Umbilical cord (tissue), 2 donors: ENCODE results near the gene EXOC8. TPM values are rescaled to one million over a fixed set of nuclear protein-coding genes. Genes with fewer than 3 reads are reported as not detected.

ENCODE experiments used
- DNase-seq: peaks from one replicate; pipeline ENCODE4 v3.0.0-alpha.2; 2015; ENCODE audit warnings: low spot score
- total RNA-seq: library from RNA; depleted of rRNA; stranded (reverse); fragments of >200 nt; gene quantifications from one replicate; pipeline ENCODE4 v1.2.3, GENCODE V29; 2014; ENCODE audit warnings: low replicate concordance; ENCODE audit not compliant: insufficient read depth

The EXOC8 gene, protein sequence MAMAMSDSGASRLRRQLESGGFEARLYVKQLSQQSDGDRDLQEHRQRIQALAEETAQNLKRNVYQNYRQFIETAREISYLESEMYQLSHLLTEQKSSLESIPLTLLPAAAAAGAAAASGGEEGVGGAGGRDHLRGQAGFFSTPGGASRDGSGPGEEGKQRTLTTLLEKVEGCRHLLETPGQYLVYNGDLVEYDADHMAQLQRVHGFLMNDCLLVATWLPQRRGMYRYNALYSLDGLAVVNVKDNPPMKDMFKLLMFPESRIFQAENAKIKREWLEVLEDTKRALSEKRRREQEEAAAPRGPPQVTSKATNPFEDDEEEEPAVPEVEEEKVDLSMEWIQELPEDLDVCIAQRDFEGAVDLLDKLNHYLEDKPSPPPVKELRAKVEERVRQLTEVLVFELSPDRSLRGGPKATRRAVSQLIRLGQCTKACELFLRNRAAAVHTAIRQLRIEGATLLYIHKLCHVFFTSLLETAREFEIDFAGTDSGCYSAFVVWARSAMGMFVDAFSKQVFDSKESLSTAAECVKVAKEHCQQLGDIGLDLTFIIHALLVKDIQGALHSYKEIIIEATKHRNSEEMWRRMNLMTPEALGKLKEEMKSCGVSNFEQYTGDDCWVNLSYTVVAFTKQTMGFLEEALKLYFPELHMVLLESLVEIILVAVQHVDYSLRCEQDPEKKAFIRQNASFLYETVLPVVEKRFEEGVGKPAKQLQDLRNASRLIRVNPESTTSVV
- total RNA-seq = 13.7 TPM

DNA sequence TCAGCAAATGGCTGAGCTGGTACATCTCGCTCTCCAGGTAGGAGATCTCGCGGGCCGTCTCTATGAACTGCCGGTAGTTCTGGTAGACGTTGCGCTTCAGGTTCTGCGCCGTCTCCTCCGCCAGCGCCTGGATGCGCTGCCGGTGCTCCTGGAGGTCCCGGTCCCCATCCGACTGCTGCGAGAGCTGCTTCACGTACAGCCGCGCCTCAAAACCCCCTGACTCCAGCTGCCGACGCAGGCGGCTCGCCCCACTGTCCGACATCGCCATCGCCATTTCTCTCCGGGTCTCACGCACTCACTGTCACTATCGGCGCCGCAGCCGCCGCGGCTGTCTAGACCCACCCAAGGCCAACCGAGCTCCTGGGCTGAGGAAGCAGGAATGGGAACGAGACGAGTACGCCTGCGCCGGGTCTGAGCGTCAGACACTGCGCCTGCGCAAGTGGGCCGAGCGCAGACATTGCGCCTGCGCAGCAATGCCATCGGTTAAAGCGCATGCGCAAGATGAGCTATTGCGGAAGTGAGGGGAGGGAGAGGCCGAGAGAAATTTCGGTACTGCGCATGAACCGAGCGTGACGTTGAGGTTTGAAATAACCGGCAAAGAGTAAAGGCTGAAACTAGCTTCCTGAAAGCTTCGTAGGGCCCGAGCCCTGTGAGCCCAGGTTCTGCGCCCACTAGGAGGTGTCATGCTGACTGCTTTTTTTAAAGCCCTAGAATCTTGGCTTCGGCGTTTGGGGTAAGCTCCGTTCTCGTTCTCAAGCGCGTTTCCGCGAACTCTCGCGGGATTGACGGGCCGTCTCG lies at the start of gene EXOC8:
Gene EXOC8, minus strand, starts transcription at position 381 of the 798 bp plus-strand sequence. Its CDS starts 107 bp downstream, at position 274.
- DNase-seq = peak; percentile 99

DNA sequence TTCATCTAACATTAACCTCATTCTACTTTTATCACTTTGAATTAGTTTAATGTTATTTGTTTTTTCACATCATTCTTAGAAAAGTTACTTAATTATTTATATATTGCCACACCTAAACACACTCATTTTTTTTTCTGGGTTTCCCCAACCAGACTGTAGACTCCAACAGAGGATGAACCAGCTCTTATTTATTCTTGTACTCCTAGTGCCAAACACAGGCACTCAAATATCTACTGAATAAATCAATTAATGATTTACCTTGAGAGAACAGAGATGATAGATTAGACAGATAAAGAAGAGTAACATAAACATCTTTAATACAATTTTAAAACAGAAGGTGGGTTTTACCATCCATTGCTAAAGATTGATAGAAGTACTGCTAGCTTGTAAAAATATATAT lies 48.8 kb upstream of the EXOC8 start:
- no peak for DNase-seq

DNA sequence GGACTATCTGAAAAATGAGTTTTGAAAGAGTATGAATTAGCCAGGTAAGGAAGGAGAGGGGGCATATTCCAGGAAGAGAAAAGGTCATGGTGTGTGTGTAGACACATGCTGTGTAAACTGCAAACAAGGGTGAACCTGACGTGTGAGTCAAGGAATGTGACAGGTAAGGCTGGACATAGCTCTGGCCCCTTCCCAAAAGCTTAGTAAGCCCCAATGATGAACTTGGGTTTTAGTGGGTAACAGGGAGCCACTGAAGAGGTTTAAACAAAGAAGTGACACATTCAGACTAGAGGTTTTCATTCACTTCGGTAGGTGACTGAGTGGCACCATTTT lies 47.7 kb upstream of the EXOC8 start:
- DNase-seq = no peak

DNA sequence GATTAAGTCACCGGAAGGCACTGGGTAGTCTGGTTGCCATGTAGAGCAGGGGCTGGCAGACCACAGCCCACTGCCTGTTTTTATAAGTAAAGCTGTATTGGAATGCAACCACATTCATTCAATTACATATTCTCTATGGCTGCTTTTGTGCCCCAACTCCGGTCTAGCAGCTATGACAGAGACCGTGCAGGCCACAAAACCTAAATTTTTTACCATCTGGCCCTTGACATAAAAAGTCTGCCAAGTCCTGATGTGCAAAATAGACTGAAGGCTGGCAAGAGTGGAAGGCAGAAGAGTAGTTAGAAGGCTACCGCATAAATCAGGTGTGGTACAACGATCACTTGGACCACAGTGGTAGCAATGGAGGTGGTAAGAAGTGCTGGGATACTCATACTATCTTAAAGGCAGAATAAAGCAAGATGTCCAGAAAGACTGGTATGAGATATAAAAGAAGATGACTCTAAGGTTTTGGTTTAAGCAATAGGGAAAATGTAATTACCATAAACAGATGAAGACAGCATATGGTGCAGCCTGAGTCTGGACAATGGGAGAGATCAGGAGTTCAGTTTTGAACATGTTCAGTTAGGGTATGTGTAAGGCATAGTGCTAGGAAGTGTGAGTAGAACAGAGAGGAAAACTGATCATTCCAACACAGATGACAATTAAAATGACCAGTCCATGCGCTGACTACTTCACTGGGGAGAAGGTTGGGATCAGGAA lies 47.2 kb upstream of the EXOC8 start:
- DNase-seq = no peak

DNA sequence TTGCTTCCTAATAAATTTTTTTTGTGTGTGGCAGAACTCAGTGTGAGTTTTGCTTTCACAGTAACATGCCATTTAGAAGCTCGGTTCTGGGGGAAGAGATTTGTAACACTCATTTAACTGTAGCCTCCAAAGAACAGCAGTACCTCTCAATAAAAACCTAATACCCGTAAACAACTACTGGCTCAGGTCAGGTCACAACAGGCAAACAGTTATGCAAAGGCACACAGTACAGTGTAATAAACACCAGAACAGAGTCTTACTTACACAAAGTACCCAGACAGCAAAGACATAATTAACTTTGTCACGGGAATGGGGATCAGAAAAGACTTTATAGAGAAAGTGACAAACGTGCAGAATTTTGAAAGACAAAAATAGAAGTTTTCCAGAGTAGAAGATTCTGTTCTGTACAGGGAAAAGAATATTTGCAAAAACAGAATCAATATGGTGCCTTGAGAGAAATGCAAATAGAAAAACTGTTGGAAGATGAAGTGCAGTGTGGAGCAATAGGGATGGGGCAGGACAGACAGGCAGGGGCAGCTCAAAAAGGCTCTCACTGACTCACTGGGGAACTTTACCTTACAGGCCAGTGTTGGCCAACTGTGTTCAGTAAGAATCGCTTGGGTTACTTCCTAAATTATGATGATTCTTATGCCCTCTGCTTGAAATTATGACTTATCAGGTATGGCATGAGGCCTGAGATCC lies 45.7 kb upstream of the EXOC8 start:
- DNase-seq = no peak

DNA sequence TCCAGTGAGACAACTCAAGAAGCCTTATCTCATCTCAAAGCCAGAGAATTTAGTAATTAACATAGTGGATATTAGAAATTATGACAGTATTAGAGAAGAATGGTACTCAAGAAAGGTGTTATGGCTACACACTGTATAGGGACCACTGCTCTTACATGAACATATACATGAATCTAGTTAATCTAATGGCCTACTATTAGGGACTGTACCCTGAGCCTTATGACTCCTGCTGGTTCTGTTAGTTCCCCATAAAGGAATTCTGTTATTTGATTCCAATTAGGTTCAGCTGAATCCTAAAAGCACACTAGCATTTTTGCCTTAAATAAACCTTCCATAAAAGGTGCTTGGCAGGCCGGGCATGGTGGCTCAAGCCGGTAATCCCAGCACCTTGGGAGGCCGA lies 44.8 kb upstream of the EXOC8 start:
- DNase-seq = no peak

DNA sequence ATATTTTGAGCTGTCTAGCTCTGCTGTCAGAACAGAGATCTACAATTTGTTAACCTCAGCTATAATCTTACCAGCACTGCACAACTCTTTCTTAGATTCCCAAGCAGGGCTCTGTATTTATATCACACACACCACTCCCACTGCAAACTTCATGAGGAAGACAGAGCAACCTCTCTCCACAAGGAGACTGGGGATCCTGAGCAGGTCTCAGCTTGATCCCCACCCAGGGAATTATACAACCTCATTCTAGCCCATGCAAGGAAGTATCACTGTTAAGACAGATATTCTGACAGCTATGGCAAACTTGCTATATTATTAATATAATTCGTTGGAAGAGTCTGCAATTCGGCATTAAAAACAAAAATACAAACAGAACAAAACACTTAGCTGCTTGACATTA lies 44.1 kb upstream of the EXOC8 start:
- DNase-seq = no peak

DNA sequence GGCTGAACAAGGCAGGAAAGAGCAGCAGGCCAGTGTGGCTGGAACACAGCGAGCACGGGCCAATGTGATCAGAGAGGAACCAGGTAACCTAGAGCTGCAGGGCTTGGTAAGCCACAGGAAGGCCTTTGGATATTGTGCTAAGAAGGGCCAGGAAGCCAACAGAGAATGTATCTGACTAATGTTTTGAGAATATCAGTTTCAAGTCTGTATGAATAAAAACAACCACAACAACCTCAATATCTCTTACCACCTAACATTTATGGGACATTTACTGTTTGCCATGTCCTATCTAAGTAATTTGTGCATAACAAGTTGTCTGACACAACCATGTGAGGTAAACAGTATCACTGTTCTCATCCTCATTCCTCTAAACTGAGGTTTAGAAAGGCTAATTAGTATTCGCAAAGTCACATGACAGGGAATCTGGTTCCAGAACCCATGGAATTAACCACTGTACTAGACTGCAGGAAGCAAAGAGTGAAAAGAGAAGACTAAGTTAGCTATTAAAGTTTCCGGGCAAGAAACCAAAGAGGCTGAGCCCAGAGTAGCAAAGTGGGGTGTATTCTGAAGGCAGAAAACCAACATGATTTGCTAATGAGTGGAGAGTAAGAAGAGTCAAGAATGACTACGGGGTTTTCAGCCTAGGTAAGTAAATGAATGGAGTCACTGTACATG lies 39.4 kb upstream of the EXOC8 start:
- DNase-seq = no peak

DNA sequence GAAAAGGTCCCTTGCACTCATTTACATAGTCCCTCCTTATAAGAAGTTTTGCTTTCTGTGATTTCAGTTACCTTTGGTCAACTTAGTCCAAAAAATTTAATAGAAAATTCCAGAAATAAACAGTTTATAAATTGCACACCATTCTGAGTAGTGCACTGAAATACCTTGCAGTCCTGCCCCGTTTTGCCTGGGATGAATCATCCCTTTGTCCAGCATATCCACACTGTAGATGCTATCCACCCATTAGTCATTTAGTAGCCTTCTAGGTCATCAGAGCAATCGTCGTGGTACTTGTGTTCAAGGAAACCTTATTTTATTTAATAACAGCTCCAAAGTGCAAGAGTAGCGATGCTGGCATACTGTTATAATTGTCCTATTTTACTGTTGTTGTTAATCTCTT lies 38.4 kb upstream of the EXOC8 start:
- no peak for DNase-seq

DNA sequence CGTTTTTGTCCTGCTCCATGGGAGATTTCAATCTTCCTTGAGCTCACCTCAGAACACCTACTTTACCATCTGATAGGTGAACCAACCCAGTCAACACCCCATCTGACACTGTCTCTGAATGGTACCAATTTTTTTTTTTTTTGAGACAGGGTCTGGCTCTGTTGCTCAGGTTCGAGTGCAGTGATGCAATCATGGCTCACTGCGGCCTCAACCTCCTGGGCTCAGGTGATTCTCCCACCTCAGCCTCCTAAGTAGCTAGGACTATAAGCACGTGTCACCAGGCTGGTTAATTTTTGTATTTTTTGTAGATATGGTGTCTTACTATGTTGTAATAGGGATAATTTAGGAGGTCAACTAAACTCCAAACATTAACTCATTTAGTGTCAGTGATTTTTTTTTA lies 36.7 kb upstream of the EXOC8 start:
- DNase-seq = no peak

DNA sequence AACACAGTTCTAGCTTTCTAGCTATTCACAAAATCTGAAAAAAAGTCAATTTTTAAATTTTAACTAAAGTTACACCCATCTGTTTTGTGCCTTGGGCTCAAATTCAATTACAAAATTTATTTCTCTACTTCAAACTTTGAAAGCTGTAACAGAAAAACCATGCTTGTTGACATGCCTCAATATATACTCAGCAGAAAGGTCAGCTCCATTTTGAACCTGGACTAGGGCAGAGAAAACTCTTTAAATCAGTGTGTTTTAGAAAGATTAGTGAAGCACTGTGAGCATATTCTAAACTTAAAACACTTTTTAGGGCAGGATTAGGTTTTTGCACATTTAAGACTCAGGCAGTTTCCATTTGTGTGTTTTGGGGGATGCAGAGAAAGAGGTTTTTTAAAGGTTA lies 34.8 kb upstream of the EXOC8 start:
- no peak for DNase-seq

DNA sequence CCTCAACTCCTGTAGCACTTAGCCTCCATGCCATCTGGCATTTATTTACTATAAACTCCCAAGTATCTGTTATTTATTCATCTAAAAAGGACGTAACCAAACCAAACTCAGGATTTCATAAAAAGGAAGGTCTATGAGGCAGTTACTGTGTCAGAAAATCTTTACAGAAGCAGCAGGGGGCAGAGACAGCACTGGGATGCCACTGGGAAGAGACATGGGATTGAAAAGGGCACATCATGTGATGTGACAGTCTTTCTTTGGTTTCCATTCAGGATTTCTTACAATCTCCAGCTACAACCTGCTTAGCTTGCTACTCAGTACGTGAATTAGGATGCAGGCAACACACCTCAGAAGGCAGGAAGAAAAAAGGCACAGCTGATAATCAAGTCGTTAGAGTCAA lies 31.6 kb upstream of the EXOC8 start:
- DNase-seq = no peak

DNA sequence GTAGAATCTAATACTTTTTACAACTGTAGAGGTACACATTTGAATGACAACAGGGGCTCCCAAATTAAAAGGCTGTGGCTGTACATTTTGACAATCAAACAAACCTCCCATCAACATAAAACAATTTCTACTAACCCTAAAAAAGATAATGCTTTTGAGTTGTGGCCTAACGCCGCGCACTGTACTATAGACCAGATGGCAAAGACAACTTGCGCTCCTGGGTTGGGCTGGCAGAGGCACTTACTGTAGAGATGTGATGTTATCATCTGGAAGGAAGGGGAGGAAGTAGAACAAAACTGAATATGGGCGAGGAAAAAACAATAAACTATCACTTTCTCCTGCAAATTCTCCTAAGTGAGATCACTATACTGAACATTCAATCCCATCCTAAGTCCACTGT lies 26.5 kb upstream of the EXOC8 start:
- no peak for DNase-seq

DNA sequence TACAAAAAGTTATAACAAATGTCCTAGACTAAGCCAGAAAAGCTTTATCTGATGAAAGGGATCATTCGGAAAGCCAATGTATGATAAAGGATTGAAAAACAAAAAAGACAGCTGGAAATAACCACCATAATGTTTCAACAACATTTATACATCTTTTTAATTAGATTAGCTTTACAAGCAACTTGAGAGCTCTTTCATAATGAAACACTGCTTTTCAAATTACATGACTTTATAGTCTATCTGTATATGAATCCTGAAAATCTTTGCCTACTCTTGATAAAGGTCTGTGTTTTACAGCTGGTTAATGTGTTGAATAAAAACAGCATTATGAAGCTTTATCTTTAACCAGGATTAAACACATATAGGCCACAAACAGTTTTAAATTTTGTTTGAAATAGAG lies 26.0 kb upstream of the EXOC8 start:
- no peak for DNase-seq

DNA sequence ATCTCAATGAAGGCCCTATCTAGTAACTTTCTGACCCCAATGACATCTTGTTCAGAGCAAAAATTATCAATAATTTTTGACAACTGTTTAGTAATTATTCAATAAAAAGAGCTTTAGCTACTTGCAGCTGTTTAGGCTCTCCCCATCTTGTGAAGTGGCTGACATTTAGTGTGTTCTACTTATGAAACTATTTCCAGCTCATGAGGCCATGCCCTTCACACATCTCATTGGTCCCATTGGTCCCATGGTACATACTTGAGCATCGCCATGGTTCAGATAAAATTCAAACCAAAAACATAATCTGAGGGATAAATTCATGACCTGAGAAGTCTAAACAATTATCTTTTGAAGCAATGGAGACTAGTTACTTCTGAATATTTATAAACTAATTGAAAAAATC lies 24.7 kb upstream of the EXOC8 start:
- DNase-seq = no peak

DNA sequence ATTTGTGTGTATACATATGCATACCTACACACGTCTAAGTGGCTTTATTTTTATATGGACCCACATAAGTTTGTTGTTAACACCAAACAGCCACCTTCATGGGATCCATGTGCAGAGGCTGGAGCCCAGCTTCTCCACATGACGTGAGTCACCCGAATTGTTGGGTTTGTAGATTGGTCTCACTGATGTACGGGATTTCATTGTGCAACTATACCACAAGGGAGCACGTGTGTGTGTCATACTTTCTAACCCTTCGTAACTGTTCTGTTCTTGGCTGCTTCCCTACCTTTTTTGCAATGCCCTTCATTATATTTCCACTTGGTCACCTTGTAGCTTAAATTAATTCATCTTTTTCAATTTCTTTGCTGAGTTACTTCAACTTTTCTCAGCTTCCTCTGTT lies 21.5 kb upstream of the EXOC8 start:
- no peak for DNase-seq

DNA sequence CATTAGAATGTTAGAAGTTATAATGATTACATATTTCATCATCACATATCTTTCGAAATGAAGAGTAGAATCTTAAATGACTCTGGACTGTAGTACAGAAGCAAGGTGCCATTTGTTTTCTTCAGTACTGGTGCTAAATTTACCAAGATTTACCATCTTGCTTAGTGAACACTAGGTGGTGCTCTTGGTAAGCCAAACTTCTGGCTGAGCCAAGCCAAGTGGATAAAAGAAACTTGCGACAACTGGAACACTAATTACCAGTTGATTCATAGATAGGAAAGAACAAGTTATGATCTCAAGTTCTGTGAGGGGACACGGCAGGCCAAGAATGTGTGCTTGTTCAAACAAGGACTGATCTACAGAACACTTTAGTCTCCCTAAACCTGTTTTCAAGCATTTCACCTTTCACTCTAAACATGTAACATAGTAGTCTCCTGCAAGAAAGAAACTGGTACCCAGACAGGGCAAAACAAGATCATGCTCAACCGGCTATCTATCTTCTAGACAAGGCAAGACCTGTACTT lies 20.2 kb upstream of the EXOC8 start:
- peak; percentile 85 for DNase-seq

DNA sequence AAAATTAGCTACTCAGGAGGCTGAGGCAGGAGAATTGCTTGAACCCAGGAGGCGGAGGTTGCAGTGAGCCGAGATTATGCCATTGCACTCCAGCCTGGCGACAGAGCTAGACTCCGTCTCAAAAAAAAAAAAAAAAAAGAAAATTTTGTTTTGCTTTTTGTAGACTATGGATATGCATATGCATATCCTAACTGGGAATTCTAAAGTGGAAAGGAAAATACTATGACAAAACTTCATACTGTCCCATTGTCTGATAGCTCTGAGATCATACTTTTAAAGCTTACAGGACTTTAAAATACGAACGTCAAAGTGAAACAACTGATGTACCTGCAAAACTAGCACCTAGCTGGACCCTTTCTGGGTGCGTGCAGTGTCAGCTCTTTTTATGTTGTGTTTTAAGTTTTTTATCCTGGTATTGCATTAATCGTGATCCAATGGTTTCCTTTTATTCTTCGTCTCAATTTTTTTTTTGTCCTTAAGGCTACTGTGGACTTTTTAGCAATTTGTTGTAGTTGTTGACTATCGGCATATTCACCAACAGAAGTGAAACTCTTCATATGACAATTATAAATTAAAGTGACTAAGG lies 19.6 kb upstream of the EXOC8 start:
- no peak for DNase-seq

DNA sequence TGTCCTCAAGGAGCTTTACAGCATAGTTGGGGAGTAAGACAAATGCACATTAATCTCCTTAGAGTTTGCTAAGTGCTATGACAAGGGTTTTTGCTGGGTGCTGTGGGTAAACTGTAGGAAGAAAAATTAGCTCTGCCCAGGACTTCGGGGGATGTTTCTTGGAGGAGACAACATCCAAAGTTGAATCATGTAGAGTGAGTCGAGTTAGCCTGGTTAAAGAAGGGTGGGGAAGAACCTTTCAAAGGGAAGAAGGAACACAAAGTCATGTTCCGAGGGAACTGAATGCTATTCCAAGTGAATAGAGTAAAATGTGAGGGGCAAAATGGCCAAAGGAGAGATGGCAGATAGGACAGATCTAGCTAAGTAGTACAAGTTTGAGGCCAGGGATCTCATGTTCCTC lies 17.5 kb upstream of the EXOC8 start:
- no peak for DNase-seq
